ENCODE data around the gene LRRC23. TPM values are rescaled to one million over a fixed set of nuclear protein-coding genes. Genes with fewer than 3 reads are reported as not detected.

LRRC23 gene
- total and polyA plus RNA-seq, 9 of the 15 experiments (the other 6 are each of a cell fraction or from before 2014, with no cell fraction given): 2.2 to 7.0 (median 3.0) TPM

DNA sequence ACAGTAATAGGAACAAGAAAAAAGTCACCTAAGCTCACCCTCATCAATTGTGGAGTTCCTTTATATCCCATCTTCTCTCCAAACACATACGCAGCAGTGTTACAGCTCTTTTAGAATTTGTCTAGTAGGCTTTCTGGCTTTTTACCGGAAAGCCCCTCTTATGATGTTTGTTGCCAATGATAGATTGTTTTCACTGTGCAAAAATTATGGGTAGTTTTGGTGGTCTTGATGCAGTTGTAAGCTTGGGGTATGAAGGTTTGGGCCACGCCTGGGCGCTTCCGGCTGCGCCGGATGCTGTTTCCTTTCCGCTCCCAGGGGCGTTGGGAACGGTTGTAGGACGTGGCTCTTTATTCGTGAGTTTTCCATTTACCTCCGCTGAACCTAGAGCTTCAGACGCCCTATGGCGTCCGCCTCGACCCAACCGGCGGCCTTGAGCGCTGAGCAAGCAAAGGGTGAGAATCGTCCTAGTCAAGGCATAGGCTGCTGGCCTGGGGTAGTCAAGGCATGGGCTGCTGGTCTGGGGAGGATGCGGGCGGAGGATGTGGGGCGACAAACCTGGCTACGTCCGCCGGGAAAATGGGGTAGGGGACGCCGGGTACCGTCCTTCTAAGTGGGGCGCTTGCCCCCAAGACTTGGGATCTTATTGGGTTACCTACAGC is 39.2 kb downstream of the LRRC23 start, which contains the start of the genes C12orf57 and RNU7-1 (continued):
- TF ChIP-seq HEY1 (CRISPR knock-in tag; IDR thresholded peaks at IDR 0.05; ENCODE audit: borderline replicate concordance): peak; percentile 87; the same call in 1 of the 2 replicates
- TF ChIP-seq ELF4 (CRISPR knock-in tag; IDR thresholded peaks at IDR 0.05): peak; percentile 97
- TF ChIP-seq POLR2AphosphoS5 (IDR thresholded peaks at IDR 0.05; ENCODE audit: control insufficient read depth, insufficient read depth, low read depth, low read length): peak; percentile 100
- TF ChIP-seq EP300 (IDR thresholded peaks at IDR 0.05; ENCODE audit: low read length): peak; percentile 53; the same call in 1 of the 2 replicates
- peak; percentile 78 for TF ChIP-seq ELF1 (tag; IDR thresholded peaks at IDR 0.05)
- peak; percentile 74 to 84; a peak in 3 of 4 replicates for TF ChIP-seq ARNT (IDR thresholded peaks at IDR 0.05)
- TF ChIP-seq HMG20B (CRISPR knock-in tag; IDR thresholded peaks at IDR 0.05): peak; percentile 97
- peak; percentile 99 for TF ChIP-seq ZNF830 (CRISPR knock-in tag; IDR thresholded peaks at IDR 0.05)
- TF ChIP-seq, protein P1, sequence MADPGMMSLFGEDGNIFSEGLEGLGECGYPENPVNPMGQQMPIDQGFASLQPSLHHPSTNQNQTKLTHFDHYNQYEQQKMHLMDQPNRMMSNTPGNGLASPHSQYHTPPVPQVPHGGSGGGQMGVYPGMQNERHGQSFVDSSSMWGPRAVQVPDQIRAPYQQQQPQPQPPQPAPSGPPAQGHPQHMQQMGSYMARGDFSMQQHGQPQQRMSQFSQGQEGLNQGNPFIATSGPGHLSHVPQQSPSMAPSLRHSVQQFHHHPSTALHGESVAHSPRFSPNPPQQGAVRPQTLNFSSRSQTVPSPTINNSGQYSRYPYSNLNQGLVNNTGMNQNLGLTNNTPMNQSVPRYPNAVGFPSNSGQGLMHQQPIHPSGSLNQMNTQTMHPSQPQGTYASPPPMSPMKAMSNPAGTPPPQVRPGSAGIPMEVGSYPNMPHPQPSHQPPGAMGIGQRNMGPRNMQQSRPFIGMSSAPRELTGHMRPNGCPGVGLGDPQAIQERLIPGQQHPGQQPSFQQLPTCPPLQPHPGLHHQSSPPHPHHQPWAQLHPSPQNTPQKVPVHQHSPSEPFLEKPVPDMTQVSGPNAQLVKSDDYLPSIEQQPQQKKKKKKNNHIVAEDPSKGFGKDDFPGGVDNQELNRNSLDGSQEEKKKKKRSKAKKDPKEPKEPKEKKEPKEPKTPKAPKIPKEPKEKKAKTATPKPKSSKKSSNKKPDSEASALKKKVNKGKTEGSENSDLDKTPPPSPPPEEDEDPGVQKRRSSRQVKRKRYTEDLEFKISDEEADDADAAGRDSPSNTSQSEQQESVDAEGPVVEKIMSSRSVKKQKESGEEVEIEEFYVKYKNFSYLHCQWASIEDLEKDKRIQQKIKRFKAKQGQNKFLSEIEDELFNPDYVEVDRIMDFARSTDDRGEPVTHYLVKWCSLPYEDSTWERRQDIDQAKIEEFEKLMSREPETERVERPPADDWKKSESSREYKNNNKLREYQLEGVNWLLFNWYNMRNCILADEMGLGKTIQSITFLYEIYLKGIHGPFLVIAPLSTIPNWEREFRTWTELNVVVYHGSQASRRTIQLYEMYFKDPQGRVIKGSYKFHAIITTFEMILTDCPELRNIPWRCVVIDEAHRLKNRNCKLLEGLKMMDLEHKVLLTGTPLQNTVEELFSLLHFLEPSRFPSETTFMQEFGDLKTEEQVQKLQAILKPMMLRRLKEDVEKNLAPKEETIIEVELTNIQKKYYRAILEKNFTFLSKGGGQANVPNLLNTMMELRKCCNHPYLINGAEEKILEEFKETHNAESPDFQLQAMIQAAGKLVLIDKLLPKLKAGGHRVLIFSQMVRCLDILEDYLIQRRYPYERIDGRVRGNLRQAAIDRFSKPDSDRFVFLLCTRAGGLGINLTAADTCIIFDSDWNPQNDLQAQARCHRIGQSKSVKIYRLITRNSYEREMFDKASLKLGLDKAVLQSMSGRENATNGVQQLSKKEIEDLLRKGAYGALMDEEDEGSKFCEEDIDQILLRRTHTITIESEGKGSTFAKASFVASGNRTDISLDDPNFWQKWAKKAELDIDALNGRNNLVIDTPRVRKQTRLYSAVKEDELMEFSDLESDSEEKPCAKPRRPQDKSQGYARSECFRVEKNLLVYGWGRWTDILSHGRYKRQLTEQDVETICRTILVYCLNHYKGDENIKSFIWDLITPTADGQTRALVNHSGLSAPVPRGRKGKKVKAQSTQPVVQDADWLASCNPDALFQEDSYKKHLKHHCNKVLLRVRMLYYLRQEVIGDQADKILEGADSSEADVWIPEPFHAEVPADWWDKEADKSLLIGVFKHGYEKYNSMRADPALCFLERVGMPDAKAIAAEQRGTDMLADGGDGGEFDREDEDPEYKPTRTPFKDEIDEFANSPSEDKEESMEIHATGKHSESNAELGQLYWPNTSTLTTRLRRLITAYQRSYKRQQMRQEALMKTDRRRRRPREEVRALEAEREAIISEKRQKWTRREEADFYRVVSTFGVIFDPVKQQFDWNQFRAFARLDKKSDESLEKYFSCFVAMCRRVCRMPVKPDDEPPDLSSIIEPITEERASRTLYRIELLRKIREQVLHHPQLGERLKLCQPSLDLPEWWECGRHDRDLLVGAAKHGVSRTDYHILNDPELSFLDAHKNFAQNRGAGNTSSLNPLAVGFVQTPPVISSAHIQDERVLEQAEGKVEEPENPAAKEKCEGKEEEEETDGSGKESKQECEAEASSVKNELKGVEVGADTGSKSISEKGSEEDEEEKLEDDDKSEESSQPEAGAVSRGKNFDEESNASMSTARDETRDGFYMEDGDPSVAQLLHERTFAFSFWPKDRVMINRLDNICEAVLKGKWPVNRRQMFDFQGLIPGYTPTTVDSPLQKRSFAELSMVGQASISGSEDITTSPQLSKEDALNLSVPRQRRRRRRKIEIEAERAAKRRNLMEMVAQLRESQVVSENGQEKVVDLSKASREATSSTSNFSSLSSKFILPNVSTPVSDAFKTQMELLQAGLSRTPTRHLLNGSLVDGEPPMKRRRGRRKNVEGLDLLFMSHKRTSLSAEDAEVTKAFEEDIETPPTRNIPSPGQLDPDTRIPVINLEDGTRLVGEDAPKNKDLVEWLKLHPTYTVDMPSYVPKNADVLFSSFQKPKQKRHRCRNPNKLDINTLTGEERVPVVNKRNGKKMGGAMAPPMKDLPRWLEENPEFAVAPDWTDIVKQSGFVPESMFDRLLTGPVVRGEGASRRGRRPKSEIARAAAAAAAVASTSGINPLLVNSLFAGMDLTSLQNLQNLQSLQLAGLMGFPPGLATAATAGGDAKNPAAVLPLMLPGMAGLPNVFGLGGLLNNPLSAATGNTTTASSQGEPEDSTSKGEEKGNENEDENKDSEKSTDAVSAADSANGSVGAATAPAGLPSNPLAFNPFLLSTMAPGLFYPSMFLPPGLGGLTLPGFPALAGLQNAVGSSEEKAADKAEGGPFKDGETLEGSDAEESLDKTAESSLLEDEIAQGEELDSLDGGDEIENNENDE (IDR thresholded peaks at IDR 0.05; ENCODE audit: low read depth, low read length): no peak
- TF ChIP-seq, protein P2, sequence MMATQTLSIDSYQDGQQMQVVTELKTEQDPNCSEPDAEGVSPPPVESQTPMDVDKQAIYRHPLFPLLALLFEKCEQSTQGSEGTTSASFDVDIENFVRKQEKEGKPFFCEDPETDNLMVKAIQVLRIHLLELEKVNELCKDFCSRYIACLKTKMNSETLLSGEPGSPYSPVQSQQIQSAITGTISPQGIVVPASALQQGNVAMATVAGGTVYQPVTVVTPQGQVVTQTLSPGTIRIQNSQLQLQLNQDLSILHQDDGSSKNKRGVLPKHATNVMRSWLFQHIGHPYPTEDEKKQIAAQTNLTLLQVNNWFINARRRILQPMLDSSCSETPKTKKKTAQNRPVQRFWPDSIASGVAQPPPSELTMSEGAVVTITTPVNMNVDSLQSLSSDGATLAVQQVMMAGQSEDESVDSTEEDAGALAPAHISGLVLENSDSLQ (IDR thresholded peaks at IDR 0.05): no peak
- TF ChIP-seq ZNF589 (CRISPR knock-in tag; IDR thresholded peaks at IDR 0.05; ENCODE audit: low read depth): 0 out of 2 replicates have a peak, but pooled peaks have one; percentile 10
- peak; percentile 98; the same call in 1 of the 2 replicates for TF ChIP-seq KAT7 (CRISPR knock-in tag; IDR thresholded peaks at IDR 0.05; ENCODE audit: borderline replicate concordance)
- TF ChIP-seq RNF2 (IDR thresholded peaks at IDR 0.05): peak; percentile 99
- TF ChIP-seq YBX1 (IDR thresholded peaks at IDR 0.05): no peak
- TF ChIP-seq, protein P3, sequence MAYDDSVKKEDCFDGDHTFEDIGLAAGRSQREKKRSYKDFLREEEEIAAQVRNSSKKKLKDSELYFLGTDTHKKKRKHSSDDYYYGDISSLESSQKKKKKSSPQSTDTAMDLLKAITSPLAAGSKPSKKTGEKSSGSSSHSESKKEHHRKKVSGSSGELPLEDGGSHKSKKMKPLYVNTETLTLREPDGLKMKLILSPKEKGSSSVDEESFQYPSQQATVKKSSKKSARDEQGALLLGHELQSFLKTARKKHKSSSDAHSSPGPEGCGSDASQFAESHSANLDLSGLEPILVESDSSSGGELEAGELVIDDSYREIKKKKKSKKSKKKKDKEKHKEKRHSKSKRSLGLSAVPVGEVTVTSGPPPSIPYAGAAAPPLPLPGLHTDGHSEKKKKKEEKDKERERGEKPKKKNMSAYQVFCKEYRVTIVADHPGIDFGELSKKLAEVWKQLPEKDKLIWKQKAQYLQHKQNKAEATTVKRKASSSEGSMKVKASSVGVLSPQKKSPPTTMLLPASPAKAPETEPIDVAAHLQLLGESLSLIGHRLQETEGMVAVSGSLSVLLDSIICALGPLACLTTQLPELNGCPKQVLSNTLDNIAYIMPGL (CRISPR knock-in tag; IDR thresholded peaks at IDR 0.05): no peak
